Epithelial cell of esophagus (primary cell): ENCODE results near the gene MRTFA.
A peak's percentile ranks its signal among the peaks of the same experiment; 100 is the strongest.

Source experiments
- DNase-seq: peaks from one replicate; pipeline ENCODE4 v3.0.0; 2010; ENCODE audit warnings: low read depth
- H3K4me3 ChIP-seq: 2 replicates; pipeline ENCODE4 v1.5.1; 2011; ENCODE audit warnings: mild to moderate bottlenecking, low read length, control low read depth
- TF ChIP-seq, protein P1 (sequence below): IDR thresholded peaks from 2 replicates; pipeline ENCODE4 v1.5.1; 2011; ENCODE audit warnings: low read depth, mild to moderate bottlenecking, low read length, control low read depth, inconsistent platforms; ENCODE audit not compliant: insufficient read depth; ENCODE audit errors: missing control alignments

The MRTFA gene

DNA sequence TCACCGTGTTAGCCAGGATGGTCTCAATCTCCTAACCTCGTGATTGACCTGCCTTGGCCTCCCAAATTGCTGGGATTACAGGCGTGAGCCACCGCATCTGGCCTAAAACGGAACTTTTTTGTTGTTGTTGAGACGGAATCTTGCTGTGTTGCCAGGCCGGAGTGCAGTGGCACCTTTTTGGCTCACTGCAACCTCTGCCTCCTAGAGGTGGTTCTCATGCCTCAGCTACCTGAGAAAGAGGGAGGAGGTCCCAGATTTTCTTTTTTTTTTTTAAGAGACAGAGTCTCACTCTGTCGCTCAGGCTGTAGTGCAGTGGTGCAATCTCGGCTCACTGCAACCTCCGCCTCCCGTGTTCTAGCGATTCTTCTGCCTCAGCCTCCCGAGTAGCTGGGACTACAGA is 34.9 kb upstream of the MRTFA start:
- DNase-seq: no peak
- TF ChIP-seq, protein P1, sequence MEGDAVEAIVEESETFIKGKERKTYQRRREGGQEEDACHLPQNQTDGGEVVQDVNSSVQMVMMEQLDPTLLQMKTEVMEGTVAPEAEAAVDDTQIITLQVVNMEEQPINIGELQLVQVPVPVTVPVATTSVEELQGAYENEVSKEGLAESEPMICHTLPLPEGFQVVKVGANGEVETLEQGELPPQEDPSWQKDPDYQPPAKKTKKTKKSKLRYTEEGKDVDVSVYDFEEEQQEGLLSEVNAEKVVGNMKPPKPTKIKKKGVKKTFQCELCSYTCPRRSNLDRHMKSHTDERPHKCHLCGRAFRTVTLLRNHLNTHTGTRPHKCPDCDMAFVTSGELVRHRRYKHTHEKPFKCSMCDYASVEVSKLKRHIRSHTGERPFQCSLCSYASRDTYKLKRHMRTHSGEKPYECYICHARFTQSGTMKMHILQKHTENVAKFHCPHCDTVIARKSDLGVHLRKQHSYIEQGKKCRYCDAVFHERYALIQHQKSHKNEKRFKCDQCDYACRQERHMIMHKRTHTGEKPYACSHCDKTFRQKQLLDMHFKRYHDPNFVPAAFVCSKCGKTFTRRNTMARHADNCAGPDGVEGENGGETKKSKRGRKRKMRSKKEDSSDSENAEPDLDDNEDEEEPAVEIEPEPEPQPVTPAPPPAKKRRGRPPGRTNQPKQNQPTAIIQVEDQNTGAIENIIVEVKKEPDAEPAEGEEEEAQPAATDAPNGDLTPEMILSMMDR: no peak
- H3K4me3 ChIP-seq: no peak overlapping the region

DNA sequence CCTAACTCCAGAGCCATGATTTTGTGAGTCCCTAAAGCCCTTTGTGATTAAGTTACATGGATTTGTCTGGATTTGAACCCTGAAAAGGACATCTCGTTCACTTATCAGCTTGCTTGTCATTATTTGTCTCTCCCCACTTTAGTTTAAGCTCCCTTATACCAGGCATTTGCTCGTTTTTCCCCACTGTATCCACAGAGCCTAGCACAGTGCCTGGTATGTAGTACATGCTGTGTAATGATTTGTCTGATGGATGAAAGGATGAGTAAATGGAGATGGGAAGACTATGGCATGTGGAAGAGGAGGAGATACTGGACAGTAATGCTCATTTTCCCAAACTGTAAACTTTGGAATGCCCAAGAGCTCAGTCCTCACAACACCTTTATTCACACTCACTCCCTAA is 33.5 kb upstream of the MRTFA start:
- DNase-seq: no peak
- no peak overlapping the region for H3K4me3 ChIP-seq
- TF ChIP-seq, protein P1: no peak

DNA sequence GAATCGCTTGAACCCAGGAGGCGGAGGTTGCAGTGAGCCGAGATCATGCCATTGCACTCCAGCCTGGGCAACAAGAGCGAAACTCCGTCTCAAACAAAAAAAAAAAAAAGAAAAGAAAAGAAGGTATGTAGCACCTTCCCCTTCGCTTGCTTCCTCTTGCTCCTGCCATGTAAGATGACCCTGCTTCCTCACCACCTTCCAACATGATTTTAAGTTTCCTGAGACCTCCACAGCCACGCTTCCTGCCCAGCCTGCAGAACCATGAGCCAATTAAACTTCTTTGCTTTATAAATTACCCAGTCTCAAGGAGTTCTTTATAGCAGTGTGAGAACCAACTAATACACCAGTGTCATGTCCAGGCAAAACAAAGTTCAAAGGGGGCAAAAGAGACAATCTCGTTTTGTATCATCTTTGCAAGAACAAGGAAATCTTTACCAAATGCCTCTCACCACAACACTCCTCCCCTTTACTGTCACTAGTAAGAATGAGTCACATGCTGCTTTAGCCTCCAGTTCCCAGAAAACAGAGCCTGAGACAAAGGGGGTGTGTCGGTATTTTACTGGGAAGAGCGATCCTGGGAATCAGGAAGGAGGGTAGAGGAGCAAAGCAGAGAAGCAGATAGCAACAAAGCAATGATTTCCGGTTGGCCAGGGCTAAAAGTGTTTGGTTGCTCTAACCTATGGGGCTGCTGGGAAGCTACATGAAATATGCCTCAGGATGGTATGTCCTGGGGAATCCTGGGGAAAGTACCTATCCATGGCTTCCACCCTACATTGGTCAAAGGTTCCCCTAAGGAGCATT is 32.3 kb upstream of the MRTFA start:
- no peak overlapping the region for H3K4me3 ChIP-seq
- DNase-seq: peak; percentile 92
- TF ChIP-seq, protein P1: no peak

DNA sequence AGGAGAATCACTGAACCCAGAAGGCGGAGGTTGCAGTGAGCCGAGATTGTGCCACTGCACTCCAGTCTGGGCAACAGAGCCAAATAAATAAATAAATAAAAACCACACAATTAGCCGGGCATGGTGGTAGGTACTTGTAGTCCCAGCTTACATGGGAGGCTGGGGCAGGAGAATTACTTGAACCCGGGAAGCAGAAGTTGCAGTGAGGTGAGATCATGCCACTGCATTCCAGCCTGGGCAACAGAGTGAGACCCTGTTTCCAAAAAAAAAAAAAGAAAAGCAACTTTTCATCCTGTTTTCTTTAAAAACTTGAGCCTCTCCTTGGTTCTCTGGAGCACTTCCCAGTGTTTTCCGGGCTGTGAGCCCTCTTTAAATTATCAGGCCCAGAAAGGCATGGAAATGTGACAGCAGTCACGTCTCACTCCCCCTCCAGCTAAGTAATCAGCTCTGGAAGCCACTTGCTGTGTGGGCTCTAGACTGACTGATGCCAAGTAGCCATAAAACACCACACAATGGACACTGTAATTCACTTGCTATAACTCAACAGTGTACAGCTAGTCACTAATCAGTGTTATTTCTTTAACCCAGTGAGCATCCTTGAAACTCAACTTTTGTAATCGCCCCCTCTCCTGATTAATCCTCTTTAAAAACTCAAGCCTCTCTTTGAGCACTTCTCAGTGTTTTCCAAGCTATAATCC is 29.8 kb upstream of the MRTFA start:
- TF ChIP-seq, protein P1: no peak
- no peak overlapping the region for H3K4me3 ChIP-seq
- no peak for DNase-seq

DNA sequence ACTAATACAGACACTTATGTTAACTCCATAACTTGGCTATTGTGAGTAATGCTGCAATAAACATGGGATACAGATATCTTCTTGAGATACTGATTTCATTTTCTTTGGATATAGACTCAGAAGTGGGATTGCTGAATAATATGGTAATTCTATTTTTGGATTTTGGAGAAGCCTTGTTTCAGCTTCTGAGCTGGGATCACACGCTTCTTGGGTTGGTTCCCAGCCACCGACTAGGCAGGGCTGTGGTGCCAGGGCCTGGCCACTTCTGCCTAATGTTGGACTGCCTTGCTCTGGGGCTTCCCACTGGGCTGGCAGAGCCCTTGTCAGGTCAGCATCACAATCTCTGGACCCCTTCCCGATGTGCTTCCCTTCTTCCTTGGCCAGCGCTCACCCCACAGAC is 28.8 kb upstream of the MRTFA start:
- no peak overlapping the region for H3K4me3 ChIP-seq
- TF ChIP-seq, protein P1: no peak
- no peak for DNase-seq

DNA sequence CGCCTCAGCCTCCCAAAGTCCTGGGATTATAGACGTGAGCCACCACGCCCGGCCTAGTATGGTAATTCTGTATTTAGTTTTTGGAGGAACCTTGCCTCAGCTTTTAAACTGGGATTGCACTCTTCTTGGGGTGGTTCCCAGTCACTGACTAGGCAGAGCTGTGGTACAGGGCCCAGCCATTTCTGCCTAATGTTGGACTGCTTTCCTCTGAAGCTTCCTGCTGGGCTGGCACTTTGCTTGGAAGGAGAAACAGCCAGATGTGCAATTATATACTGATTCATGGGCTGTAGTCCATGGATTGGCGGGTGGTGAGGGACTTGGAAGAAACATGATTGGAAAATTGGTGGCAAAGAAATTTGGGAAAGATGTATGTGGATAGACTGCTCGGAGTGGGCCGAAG is 25.2 kb upstream of the MRTFA start:
- DNase-seq: no peak
- H3K4me3 ChIP-seq: no peak overlapping the region
- TF ChIP-seq, protein P1: no peak
